IMR-90 (cell line): ENCODE results near the gene DDHD1.

Experiments used
- CTCF ChIP-seq: conservative IDR thresholded peaks from 2 replicates; pipeline ENCODE4 v1.5.1; 2012; ENCODE audit warnings: mild to moderate bottlenecking, low read depth, low read length, improper control_type of control experiment
- NFE2L2 ChIP-seq: fragments of 150-350 bp; IDR thresholded peaks from 2 replicates; pipeline ENCODE4 v1.6.1; 2016; ENCODE audit warnings: low read depth, mild to moderate bottlenecking, low read length
- POLR2A ChIP-seq: IDR thresholded peaks from 2 replicates; pipeline ENCODE4 v1.6.1; 2012; ENCODE audit warnings: mild to moderate bottlenecking, low read depth, low read length
- RFX5 ChIP-seq: IDR thresholded peaks from 2 replicates; pipeline ENCODE4 v1.8.0; 2012; ENCODE audit warnings: low read depth, mild to moderate bottlenecking, low read length, moderate library complexity

- TF ChIP-seq CTCF (peak; percentile 80), POLR2A (no peak), NFE2L2 (no peak), RFX5 (no peak)
These were observed 98.1 kb downstream of the DDHD1 start for GRCh38 chr14:53055003-53055402.
